ENCODE data around the gene OSBPL7.

Gene OSBPL7

DNA sequence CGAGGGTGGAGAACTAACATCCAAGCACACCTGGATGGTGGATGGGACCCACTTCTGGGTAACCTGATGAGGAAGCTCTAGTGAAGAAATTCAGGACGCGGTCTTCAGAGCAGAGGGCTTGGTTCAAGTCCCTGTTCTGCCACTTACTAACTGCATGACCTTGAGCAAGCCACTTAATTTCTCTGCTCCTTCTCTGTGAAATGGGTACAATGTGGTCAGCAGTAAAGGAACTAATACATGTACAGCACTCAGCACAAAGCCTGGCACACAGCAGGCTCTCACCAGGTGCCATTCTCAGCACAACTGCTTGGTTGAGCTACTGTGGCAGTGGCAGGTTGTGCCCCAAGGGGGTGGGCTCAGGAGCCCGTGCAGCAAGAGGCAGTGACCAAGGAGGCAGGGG, 1.9 kb upstream of the OSBPL7 start:
- DNase-seq (ENCODE audit: low read depth): no peak

GRCh38 chr17:47822785-47823184, 1.2 kb upstream of the OSBPL7 start:
- DNase-seq (ENCODE audit: low read depth): no peak

- DNase-seq (ENCODE audit: low read depth): no peak
Observed at GRCh38 chr17:47821031-47821423, 567 bp downstream of the OSBPL7 start.

- no peak for DNase-seq (ENCODE audit: low read depth)
Observed at GRCh38 chr17:47820033-47820789, 1.4 kb downstream of the OSBPL7 start.

DNA sequence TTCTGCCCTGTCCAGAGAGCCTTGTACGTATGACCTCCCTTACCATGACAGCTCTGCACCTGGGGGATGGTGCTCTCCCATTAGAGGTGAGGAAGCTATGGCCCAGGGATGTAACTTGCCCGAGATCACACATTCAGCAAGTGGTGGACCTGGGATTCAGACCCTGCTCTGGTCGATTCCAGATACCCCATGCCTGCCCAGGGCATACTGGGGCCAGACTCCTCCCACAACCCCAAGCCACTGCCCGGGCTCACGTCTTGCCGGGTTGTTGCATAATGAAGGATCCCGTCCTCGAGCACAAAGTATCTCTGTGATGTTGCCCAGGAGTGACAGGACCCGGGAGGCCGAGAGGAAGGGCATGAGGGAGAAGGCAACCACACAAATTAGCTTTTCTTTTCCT, 2.1 kb downstream of the OSBPL7 start:
- no peak for DNase-seq (ENCODE audit: low read depth)

DNA sequence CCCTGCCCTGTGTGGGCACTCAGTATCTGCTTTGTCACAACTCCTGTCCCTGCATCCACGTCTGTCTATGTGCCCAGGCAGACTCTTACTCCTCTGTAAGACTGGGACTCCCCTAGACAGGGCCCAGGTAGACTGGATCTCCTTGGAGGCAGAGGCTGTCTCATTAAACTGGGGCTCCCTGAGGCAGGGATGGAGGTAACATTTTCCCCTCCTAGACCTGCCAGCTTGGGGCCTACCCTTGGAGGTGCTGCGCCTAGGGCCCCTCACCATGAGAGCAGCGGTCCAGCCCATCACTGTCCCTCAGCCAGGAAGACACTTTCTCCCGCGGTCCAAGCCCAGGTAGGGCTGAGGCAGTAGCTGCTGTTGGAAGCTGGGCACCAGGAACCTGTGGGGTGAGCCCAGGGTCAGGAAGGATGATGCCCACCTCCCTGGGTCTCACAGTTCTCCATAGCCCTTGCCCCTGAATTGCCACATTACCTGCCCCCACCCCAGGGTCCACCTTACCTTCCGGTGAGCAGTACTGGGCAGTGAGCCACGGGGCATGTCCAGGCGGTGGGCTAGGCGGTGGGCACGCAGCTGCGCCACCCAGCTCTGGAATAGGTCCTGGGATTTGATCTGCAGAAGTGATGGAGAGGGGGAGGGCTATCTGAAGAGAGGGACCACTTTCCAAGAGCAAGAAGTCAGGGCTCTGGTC, 3.4 kb downstream of the OSBPL7 start:
- DNase-seq (ENCODE audit: low read depth): no peak

- no peak for DNase-seq (ENCODE audit: low read depth)
Observed at GRCh38 chr17:47816947-47817346, 4.6 kb downstream of the OSBPL7 start.

DNA sequence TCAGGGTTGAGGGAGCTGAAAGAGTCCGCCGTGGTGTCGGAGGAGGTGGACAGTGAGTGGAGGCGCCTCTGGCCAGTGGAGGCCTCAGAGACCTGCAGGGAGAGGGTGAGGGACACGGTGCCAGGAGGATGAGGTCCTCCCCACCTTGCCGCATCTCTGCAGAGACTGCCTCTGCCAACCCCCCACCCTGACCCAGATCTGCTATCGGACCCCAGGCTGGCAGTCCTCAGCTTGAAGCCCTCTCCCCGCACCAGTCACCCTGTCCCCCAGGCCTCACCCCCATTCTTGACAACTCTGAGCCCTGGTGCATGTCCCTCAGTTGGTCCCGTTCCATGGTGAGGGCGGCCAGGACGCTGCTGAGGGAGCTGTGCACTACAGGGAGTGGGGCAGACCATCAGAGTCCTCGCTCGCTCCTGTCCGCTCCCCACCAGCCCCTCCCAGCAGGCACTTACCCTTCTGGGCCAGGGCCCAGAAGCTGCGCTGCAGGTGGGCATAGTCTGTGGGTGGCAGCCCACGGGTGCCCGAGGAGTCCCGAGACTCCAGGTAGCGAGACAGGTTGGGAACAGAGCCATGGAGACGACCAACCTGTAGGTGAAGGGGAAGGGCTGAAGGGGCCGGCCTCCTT, 5.4 kb downstream of the OSBPL7 start:
- no peak for DNase-seq (ENCODE audit: low read depth)

DNA sequence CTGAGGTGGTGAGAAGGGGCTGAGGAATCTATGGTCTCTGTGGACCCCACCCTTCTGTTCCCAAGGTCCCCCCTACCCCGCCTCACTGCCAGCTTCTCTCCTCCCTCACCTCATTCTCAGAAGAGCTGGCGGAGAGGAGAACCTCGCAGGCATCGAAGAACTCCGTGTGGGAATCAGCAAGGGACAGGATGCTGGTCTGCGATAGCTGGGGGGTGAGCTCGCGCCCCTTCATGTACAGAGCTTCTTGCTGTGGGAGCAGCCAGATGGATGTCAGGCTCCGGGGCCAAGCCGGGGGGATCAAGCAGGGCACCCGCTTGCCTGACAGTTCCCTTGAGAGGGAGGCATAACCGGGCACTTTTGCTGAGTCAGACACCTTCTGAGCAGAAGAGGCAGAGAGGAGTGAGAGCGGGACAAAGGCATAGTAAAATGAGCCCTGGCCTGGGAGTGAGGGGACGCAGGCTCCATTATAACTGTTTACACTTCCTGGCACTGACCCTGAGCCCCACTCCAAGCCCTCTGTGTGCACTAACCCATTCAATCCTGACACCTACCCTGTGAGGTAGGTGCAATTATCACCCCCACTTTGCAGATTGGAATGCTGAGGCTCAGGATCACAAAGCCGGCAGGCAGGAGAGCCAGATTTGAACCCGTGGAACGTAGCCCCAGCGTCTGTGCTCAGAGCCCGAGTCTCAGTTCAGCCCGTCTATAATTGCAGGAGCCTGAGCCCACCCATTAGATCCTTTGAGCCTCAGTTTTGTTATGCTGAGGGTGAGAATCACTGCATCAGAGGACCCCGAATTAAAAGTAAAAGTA, 6.3 kb downstream of the OSBPL7 start:
- DNase-seq (ENCODE audit: low read depth): no peak

- DNase-seq (ENCODE audit: low read depth): no peak
Observed at GRCh38 chr17:47813512-47814031, 8.0 kb downstream of the OSBPL7 start.

- DNase-seq (ENCODE audit: low read depth): no peak
Observed at GRCh38 chr17:47813077-47813476, 8.5 kb downstream of the OSBPL7 start.

DNA sequence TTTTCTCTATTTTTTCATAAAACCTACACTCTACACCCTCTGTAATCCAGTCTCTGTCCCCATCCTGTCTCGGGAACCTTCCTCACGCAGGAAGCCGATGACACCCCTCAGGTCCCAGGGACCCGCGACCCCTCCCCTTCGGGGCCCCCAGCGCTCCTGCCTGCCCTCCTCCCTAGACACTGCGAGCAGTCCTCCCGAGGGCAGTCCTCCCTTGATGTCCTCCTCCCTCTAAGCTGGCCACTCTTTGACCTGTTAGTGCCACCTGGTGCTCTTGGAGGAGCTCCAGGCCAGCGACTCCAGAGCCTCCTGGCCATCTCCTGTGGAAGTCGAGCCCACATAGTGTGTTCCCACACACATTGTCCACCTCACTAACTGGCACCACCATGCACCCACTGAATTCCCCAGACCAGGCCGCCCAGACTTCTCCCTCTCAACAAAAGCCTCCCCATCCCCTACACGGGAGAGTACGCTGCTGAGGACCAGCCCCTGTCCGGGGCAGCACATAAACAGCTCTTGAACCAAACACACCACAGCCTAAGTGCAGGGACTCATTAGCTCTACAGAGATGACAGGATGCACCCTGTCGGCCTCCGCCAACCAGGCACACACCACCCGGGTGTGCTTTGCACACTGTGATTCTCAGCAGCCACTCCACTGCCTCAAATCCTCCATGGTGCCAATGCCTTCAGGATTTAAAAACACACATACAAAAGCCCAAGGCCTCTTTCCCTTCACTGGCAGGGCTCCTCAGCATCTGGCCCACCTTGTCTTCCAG, 9.3 kb downstream of the OSBPL7 start:
- no peak for DNase-seq (ENCODE audit: low read depth)

- no peak for DNase-seq (ENCODE audit: low read depth)
Observed at GRCh38 chr17:47811709-47812108, 9.9 kb downstream of the OSBPL7 start.

DNA sequence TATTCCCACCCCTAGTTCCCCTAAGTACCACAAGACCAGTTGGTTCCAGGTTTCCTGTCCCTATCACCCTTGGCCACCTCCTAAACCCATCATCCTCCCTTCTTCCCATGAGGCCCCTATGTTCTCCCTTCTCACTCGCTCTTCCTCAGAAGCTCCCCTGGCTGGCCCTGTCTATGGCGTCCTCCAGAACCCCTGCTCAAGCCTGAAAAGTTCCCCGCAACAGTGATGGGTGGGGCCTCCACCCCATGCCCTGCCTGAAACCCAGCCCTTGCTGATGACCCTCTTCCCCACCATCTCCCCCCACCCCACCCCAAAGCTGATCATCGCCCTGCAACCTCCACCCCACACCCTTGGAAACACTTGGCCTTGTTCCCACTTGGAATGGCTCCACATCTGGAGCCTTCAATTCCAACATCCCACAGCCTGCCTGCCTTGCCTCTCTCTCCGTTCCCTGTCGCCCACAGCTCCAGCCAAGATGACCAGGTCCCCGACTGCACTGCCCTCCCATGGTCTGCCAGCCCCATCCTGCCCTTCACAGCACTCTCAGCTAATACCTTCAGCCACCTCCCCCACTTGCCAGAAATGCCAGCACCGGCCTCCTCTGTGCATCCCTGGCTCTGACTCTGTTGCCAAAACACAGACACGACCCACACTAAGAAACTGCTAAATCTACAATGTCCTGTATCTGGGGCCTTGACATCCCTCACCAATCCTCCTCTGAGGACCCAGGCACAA, 10.5 kb downstream of the OSBPL7 start:
- no peak for DNase-seq (ENCODE audit: low read depth)

DNA sequence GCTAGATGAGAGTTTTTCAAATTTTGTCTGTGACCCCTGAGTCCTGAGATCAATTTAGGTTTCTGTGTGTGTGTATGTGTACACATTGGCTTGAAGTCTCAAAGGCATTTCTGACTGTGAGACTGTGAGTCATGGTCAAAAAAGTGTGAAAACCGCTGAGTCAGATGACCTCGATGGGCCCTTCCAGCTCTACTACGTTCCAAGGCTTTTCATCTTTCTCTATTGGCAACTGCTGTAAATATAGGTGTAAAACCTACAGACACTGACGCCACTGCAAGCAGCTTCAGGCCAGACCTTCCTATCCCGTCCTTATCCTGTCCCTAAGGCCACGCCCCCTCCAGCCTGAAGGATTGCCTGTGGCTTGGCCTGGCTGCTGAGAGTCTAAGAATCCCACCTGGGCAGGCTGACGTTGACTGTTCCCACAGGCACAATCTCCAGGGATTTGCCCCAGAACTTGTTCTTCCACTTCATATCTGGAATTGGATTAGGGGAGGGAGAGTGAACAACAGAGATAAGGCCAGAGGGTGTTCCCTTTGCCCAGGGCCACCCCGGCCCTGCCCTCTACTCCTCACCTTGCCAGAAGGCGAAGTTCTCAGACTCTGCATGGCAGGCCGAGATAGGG, 11.3 kb downstream of the OSBPL7 start:
- DNase-seq (ENCODE audit: low read depth): peak; percentile 76

GRCh38 chr17:47808830-47809480, 12.6 kb downstream of the OSBPL7 start:
- no peak for DNase-seq (ENCODE audit: low read depth)

DNA sequence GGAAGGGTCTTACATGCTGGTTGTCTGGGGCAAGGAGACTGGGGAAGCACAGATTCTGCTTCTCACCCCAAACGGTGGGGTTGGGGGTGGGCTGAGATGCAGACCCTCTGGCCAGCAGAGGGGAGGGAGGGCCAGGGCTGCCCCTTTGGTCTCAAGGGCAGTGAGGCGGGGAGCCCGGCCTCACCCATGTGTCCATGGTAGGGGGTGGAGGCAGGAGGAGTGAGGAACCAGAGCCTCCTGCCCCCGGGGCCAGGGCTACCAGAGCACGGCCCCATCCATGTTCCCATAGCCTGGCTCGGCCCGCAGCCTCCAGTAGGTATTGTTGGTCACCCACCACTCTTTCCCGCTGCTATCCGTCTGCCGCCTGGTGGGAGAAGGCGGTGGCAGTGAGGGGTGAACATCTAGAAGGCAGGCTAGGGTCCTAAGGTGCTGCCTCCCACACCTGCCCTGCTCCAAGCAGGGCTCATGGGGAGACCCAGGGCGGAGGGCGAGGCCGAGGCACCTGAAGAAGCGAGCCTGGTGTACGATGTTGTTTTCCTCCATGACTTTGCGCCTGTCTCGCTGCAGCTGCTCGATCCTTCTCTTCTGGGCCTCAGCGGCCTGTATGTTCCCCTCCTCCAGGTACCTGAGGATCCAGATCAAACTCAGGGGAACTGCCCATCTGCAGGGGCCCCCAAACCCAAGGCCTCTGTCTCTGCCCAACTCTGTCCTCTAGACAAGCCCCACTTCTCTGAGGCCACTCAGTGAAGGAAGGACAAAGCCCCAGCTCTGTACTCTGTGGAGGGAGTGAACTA, 13.4 kb downstream of the OSBPL7 start:
- no peak for DNase-seq (ENCODE audit: low read depth)

GRCh38 chr17:47807421-47807820, 14.2 kb downstream of the OSBPL7 start:
- DNase-seq (ENCODE audit: low read depth): no peak

DNA sequence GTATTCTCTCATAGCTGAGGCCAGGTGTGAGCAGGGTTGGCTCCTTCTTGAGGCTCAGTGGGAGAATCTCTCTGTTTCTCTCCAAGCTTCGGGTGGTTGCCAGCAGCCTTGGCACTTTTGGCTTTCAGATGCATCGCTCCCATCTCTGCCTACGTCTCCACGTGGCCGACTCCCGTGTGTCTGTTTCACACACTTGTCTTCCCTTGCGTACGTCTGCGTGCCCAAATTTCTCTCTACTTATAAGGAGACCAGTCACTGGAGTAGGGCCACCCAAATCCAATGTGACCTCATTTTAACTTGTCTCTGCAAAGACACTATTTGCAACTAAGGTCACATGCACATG, 14.7 kb downstream of the OSBPL7 start:
- no peak for DNase-seq (ENCODE audit: low read depth)
